Transverse colon (tissue), 4 donors: ENCODE results near the gene HNRNPL. TPM values are rescaled to one million over a fixed set of nuclear protein-coding genes. Genes with fewer than 3 reads are reported as not detected.

ENCODE experiments used
- DNase-seq: peaks from one replicate; pipeline ENCODE4 v3.0.0-alpha.2; 2019
- H3K27ac ChIP-seq, 4 donors: fragments of 200-600 bp; sonication (generic); 2 replicates each; pipeline ENCODE4 v1.5.1; 2016 to 2018; ENCODE audit warnings: inconsistent platforms in 4 of 4
- H3K27me3 ChIP-seq: fragments of 200-600 bp; sonication (generic); 2 replicates; pipeline ENCODE4 v1.5.1; 2017; ENCODE audit warnings: inconsistent platforms
- H3K36me3 ChIP-seq, 4 donors: fragments of 200-600 bp; sonication (generic); 2 replicates each; pipeline ENCODE4 v1.5.1; 2017 to 2019; ENCODE audit warnings: inconsistent platforms in 4 of 4
- H3K4me1 ChIP-seq, 4 donors: fragments of 200-600 bp; sonication (generic); 2 replicates each; pipeline ENCODE4 v1.5.1; 2017 to 2020; ENCODE audit warnings: inconsistent platforms in 4 of 4
- H3K4me3 ChIP-seq, 4 donors: fragments of 200-600 bp; sonication (generic); 1 replicate in 1 of 4; 2 replicates in 3 of 4; pipeline versions ENCODE4 v1.5.1 to v1.6.1; 2017 to 2019; ENCODE audit warnings: inconsistent platforms in 4 of 4
- H3K9me3 ChIP-seq, 2 donors: fragments of 200-600 bp; sonication (generic); 2 replicates each; pipeline ENCODE4 v1.5.1; 2017 to 2019; ENCODE audit warnings: inconsistent platforms in 2 of 2
- CTCF ChIP-seq, 5 experiments: fragments of 200-600 bp in 3 of 5; fragments of 450-650 bp in 2 of 5; sonication (generic) in 3 of 5; IDR thresholded peaks; 1 replicate in 2 of 5; 2 replicates in 3 of 5; pipeline ENCODE4 v1.5.1; 2016 to 2017; ENCODE audit warnings: antibody characterized with exemption in 5 of 5, inconsistent platforms in 3 of 5, mild to moderate bottlenecking in 2 of 5, moderate library complexity in 1 of 5
- EP300 ChIP-seq: sonication (generic); formaldehyde crosslinking; IDR thresholded peaks from one replicate; pipeline ENCODE4 v1.6.1; 2017; ENCODE audit warnings: antibody characterized with exemption, low read depth
- POLR2A ChIP-seq: fragments of 450-650 bp; IDR thresholded peaks from one replicate; pipeline ENCODE4 v1.6.1; 2016; ENCODE audit warnings: antibody characterized with exemption, mild to moderate bottlenecking, moderate library complexity
- POLR2AphosphoS5 ChIP-seq, 3 donors: sonication (generic); formaldehyde crosslinking; IDR thresholded peaks; one replicate each; pipeline ENCODE4 v1.6.1; 2016; ENCODE audit warnings: antibody characterized with exemption in 3 of 3
- WGBS, 2 donors: methylation state at CpG; one replicate each; pipeline ENCODE4 v1.1.5; 2018; ENCODE audit warnings: low coverage in 1 of 2; 5-methylcytosine and 5-hydroxymethylcytosine counted together
- in situ Hi-C, 4 donors: fragments of 200-750 bp; cut with MboI; loops; one replicate each; pipeline versions ENCODE4 v1.15.0 to v1.15.1; 2017; ENCODE audit warnings: low sequenced_read_pairs in 3 of 4, low pct_ligation_motif_present in 1 of 4, low pct_unique_long_range_greater_than_20kb in 1 of 4
- intact Hi-C: fragments of 100-400 bp; cut with DNase I; formaldehyde crosslinking; loops from one replicate; pipeline ENCODE4 v1.15.1; 2023; ENCODE audit warnings: low total_unique reads
- total RNA-seq, 4 donors: library from RNA; depleted of rRNA; stranded (reverse); fragments of >200 nt; gene quantifications; one replicate each; pipeline ENCODE4 v1.1.0, GENCODE V29; 2016

HNRNPL gene
- total RNA-seq, 4 donors from 2014 or later = 139 to 200 (median 174) TPM

GRCh38 chr19:38836159-38836982 is 13.4 kb downstream of the HNRNPL start:
- peaks cover 3 to 18% (median 12%) of the 10 kb centered on the region in 4 donors for H3K4me1 ChIP-seq

GRCh38 chr19:38834590-38834989 is 15.2 kb downstream of the HNRNPL start:
- H3K4me1 ChIP-seq = peaks cover 15 to 31% (median 22%) of the 10 kb centered on the region in 4 donors
- WGBS, 2 donors = 92 to 95% methylated on average over 6 of the region's 6 CpGs
- intact Hi-C loops = loop anchor here (10.0 kb wide), 1 partner anchor 180 kb away; no protein-coding TSS in a partner anchor
- no peaks in the 10 kb centered on the region for H3K9me3 ChIP-seq
- peaks cover 0 to 39% (median 17%) of the 10 kb centered on the region in 4 donors for H3K36me3 ChIP-seq
- in situ Hi-C loops = no loop called here
- peak overlapping the region; percentile 95 to 99 (median 96) for H3K27ac ChIP-seq
- no peak for TF ChIP-seq CTCF (IDR thresholded peaks at IDR 0.05)
- no peak for TF ChIP-seq EP300
- no peak for TF ChIP-seq POLR2AphosphoS5 (IDR thresholded peaks at IDR 0.05)
- no peak for TF ChIP-seq POLR2A
- no peaks in the 10 kb centered on the region for H3K27me3 ChIP-seq
- no peak for DNase-seq
- no peak overlapping the region for H3K4me3 ChIP-seq

More at GRCh38 chr19:38836159-38836982, 13.4 kb downstream of the HNRNPL start:
- WGBS, 2 donors = 68 to 81% methylated on average over 4 to 8 of the region's 8 CpGs
- DNase-seq = no peak
- intact Hi-C loops = loop anchor here (10.0 kb wide), 1 partner anchor 182 kb away; no protein-coding TSS in a partner anchor
- H3K9me3 ChIP-seq = no peaks in the 10 kb centered on the region
- TF ChIP-seq POLR2AphosphoS5 (IDR thresholded peaks at IDR 0.05) (no peak), EP300 (no peak), CTCF (IDR thresholded peaks at IDR 0.05) (no peak), POLR2A (no peak)
- H3K36me3 ChIP-seq = peaks cover 0 to 57% (median 24%) of the 10 kb centered on the region in 4 donors
- peak overlapping the region in 2 of 4 donors; percentile 7 to 99 for H3K27ac ChIP-seq
- no peak overlapping the region for H3K4me3 ChIP-seq
- H3K27me3 ChIP-seq = no peaks in the 10 kb centered on the region
- in situ Hi-C loops = no loop called here

GRCh38 chr19:38834104-38834490 is 15.7 kb downstream of the HNRNPL start:
- no peak for TF ChIP-seq EP300
- TF ChIP-seq POLR2AphosphoS5 (IDR thresholded peaks at IDR 0.05) = no peak
- no peak for TF ChIP-seq CTCF (IDR thresholded peaks at IDR 0.05)
- TF ChIP-seq POLR2A = no peak
- peak overlapping the region; percentile 95 to 99 (median 96) for H3K27ac ChIP-seq
- peaks cover 16 to 36% (median 25%) of the 10 kb centered on the region in 4 donors for H3K4me1 ChIP-seq
- no peaks in the 10 kb centered on the region for H3K9me3 ChIP-seq
- peaks cover 0 to 34% (median 17%) of the 10 kb centered on the region in 4 donors for H3K36me3 ChIP-seq
- H3K4me3 ChIP-seq = no peak overlapping the region
- no peak for DNase-seq
- intact Hi-C loops (loop anchor here (10.0 kb wide), 1 partner anchor 179 kb away; no protein-coding TSS in a partner anchor), in situ Hi-C loops (no loop called here)
- H3K27me3 ChIP-seq = no peaks in the 10 kb centered on the region
- 87 to 95% methylated on average over 4 of the region's 4 CpGs for WGBS, 2 donors

GRCh38 chr19:38833092-38833425 is 16.7 kb downstream of the HNRNPL start:
- TF ChIP-seq CTCF (IDR thresholded peaks at IDR 0.05) = no peak
- TF ChIP-seq POLR2AphosphoS5 (IDR thresholded peaks at IDR 0.05) = no peak
- no peak for TF ChIP-seq EP300
- no peak for TF ChIP-seq POLR2A
- Histone ChIP-seq H3K36me3 (peaks cover 0 to 27% (median 12%) of the 10 kb centered on the region in 4 donors), H3K9me3 (no peaks in the 10 kb centered on the region), H3K4me3 (no peak overlapping the region), H3K27me3 (no peaks in the 10 kb centered on the region), H3K27ac (peak overlapping the region; percentile 95 to 99 (median 96)), H3K4me1 (peaks cover 17 to 45% (median 25%) of the 10 kb centered on the region in 4 donors)
- WGBS, 2 donors = 76 to 90% methylated on average over 2 to 7 of the region's 7 CpGs
- no peak for DNase-seq
- intact Hi-C loops = loop anchor here (10.0 kb wide), 1 partner anchor 178 kb away; no protein-coding TSS in a partner anchor
- in situ Hi-C loops = no loop called here
